Sigmoid colon (tissue), 7 donors: Measurements from ENCODE around the gene KRT80. TPM values are rescaled to one million over a fixed set of nuclear protein-coding genes. Genes with fewer than 3 reads are reported as not detected.

ENCODE experiments used
- DNase-seq: peaks from one replicate; pipeline ENCODE4 v3.0.0-alpha.2; 2019
- H3K27ac ChIP-seq, 4 donors: fragments of 200-600 bp; sonication (generic); one replicate each; pipeline ENCODE4 v1.5.1; 2016 to 2019; ENCODE audit warnings: mild to moderate bottlenecking in 1 of 4
- H3K27me3 ChIP-seq, 3 donors: fragments of 200-600 bp; sonication (generic); one replicate each; pipeline ENCODE4 v1.5.1; 2019; ENCODE audit warnings: mild to moderate bottlenecking in 1 of 3
- H3K36me3 ChIP-seq, 4 donors: fragments of 200-600 bp; sonication (generic); one replicate each; pipeline ENCODE4 v1.5.1; 2016 to 2019
- H3K4me1 ChIP-seq, 4 donors: fragments of 200-600 bp; sonication (generic); one replicate each; pipeline ENCODE4 v1.5.1; 2017 to 2019
- H3K4me3 ChIP-seq, 4 donors: fragments of 200-600 bp; sonication (generic); one replicate each; pipeline ENCODE4 v1.5.1; 2017 to 2019; ENCODE audit warnings: mild to moderate bottlenecking in 2 of 4, moderate library complexity in 1 of 4
- H3K9me3 ChIP-seq, 4 donors: fragments of 200-600 bp in 3 of 4; sonication (generic) in 3 of 4; one replicate each; pipeline versions ENCODE4 v1.5.1 to v1.6.1; 2013 to 2019
- CTCF ChIP-seq, 4 experiments: fragments of 450-650 bp in 3 of 4; fragments of 200-600 bp in 1 of 4; IDR thresholded peaks; one replicate each; pipeline ENCODE4 v1.5.1; 2016 to 2019; ENCODE audit warnings: antibody characterized with exemption in 4 of 4, mild to moderate bottlenecking in 3 of 4, moderate library complexity in 2 of 4
- EP300 ChIP-seq, 4 donors: sonication (generic); formaldehyde crosslinking; IDR thresholded peaks; one replicate each; pipeline ENCODE4 v1.6.1; 2017; ENCODE audit warnings: antibody characterized with exemption in 4 of 4
- POLR2A ChIP-seq, 2 donors: fragments of 450-650 bp; IDR thresholded peaks; one replicate each; pipeline ENCODE4 v1.6.1; 2016; ENCODE audit warnings: antibody characterized with exemption in 2 of 2, mild to moderate bottlenecking in 2 of 2, moderate library complexity in 2 of 2
- POLR2AphosphoS5 ChIP-seq, 4 donors: sonication (generic); formaldehyde crosslinking; IDR thresholded peaks; one replicate each; pipeline ENCODE4 v1.6.1; 2017; ENCODE audit warnings: antibody characterized with exemption in 4 of 4
- WGBS, 2 donors: extraction: QIAGEN DNeasy Blood & Tissue Kit; methylation state at CpG; one replicate each; pipeline ENCODE4 v1.1.7; 2013; 5-methylcytosine and 5-hydroxymethylcytosine counted together
- intact Hi-C: fragments of 100-400 bp; cut with DNase I; formaldehyde crosslinking; loops from one replicate; pipeline ENCODE4 v1.15.1; 2023
- polyA plus RNA-seq, 3 donors: library from polyadenylated mRNA; stranded (reverse); fragments of 200-250 nt; gene quantifications; one replicate each; pipeline ENCODE4 v1.2.3, GENCODE V29; 2013
- total RNA-seq, 4 donors: library from RNA; depleted of rRNA; stranded (reverse); fragments of >200 nt; gene quantifications; one replicate each; pipeline ENCODE4 v1.1.0, GENCODE V29; 2016
- donor health status: healthy with polysubstance abuse.
- donor health status: Bipolar disorder and iron deficiency.
- donor health status: healthy.

KRT80 gene
- total and polyA plus RNA-seq, 7 donors, result under 0.01 to 0.34 TPM; not detected in 5

- Histone ChIP-seq H3K9me3 (no peaks in the 10 kb centered on the region), H3K27ac (no peak overlapping the region), H3K36me3 (no peaks in the 10 kb centered on the region), H3K4me3 (no peak overlapping the region), H3K4me1 (peaks cover 0 to 14% (median 8%) of the 10 kb centered on the region in 4 donors), H3K27me3 (no peaks in the 10 kb centered on the region)
- 61 to 80% methylated on average over 13 of the region's 13 CpGs for WGBS, 2 donors
- intact Hi-C loops, result no loop called here
- no peak for TF ChIP-seq CTCF (IDR thresholded peaks at IDR 0.05)
- DNase-seq, result no peak
Measured at GRCh38 chr12:52164624-52165023, 27.2 kb downstream of the KRT80 start.

- H3K27me3 ChIP-seq, result no peaks in the 10 kb centered on the region
- no peak overlapping the region for H3K27ac ChIP-seq
- DNase-seq, result no peak
- intact Hi-C loops, result no loop called here
- H3K9me3 ChIP-seq, result no peaks in the 10 kb centered on the region
- TF ChIP-seq POLR2AphosphoS5 (IDR thresholded peaks at IDR 0.05) (no peak), CTCF (IDR thresholded peaks at IDR 0.05) (no peak), POLR2A (IDR thresholded peaks at IDR 0.05) (no peak), EP300 (IDR thresholded peaks at IDR 0.05) (no peak)
- no peak overlapping the region for H3K4me3 ChIP-seq
- H3K4me1 ChIP-seq, result peaks cover 0 to 14% (median 8%) of the 10 kb centered on the region in 4 donors
- 90 to 98% methylated on average over 3 of the region's 3 CpGs for WGBS, 2 donors
- H3K36me3 ChIP-seq, result no peaks in the 10 kb centered on the region
Measured at GRCh38 chr12:52162981-52163380, 28.8 kb downstream of the KRT80 start.

GRCh38 chr12:52160200-52160599, 31.6 kb downstream of the KRT80 start:
- H3K9me3 ChIP-seq, result no peaks in the 10 kb centered on the region
- 90 to 91% methylated on average over 4 of the region's 4 CpGs for WGBS, 2 donors
- no peaks in the 10 kb centered on the region for H3K27me3 ChIP-seq
- peaks cover 0 to 14% (median 8%) of the 10 kb centered on the region in 4 donors for H3K4me1 ChIP-seq
- no peaks in the 10 kb centered on the region for H3K36me3 ChIP-seq
- no peak overlapping the region for H3K27ac ChIP-seq
- TF ChIP-seq POLR2A (IDR thresholded peaks at IDR 0.05) (no peak), POLR2AphosphoS5 (IDR thresholded peaks at IDR 0.05) (no peak), CTCF (IDR thresholded peaks at IDR 0.05) (no peak), EP300 (IDR thresholded peaks at IDR 0.05) (no peak)
- intact Hi-C loops, result no loop called here
- no peak for DNase-seq
- H3K4me3 ChIP-seq, result no peak overlapping the region

GRCh38 chr12:52157566-52158150, 34.2 kb downstream of the KRT80 start:
- WGBS, 2 donors, result 85 to 88% methylated on average over 5 of the region's 5 CpGs
- DNase-seq, result no peak
- intact Hi-C loops, result loop anchor here (2.0 to 10.0 kb wide), 2 partner anchors 169 to 427 kb away; no protein-coding TSS in a partner anchor

More at GRCh38 chr12:52157566-52158150, 34.2 kb downstream of the KRT80 start:
- Histone ChIP-seq H3K9me3 (no peaks in the 10 kb centered on the region), H3K27me3 (no peaks in the 10 kb centered on the region), H3K27ac (no peak overlapping the region), H3K4me3 (no peak overlapping the region), H3K36me3 (no peaks in the 10 kb centered on the region), H3K4me1 (peaks cover 0 to under 1% (median 0%) of the 10 kb centered on the region in 4 donors)
- TF ChIP-seq POLR2AphosphoS5 (IDR thresholded peaks at IDR 0.05) (no peak), POLR2A (IDR thresholded peaks at IDR 0.05) (no peak), EP300 (IDR thresholded peaks at IDR 0.05) (no peak), CTCF (IDR thresholded peaks at IDR 0.05) (no peak)
